Coronary artery (tissue), 2 donors: ENCODE results near the gene HSP90AB1.

ENCODE experiments used
- DNase-seq: peaks from one replicate; pipeline ENCODE4 v3.0.0-alpha.2; 2017; ENCODE audit warnings: low spot score
- H3K27ac ChIP-seq, 2 donors: fragments of 200-600 bp; sonication (generic); one replicate each; pipeline ENCODE4 v1.5.1; 2016 to 2019
- H3K4me3 ChIP-seq: fragments of 200-600 bp; sonication (generic); 2 replicates; pipeline ENCODE4 v1.5.1; 2016; ENCODE audit warnings: mild to moderate bottlenecking, moderate library complexity
- CTCF ChIP-seq: fragments of 200-600 bp; sonication (generic); IDR thresholded peaks from one replicate; pipeline ENCODE4 v1.5.1; 2019; ENCODE audit warnings: antibody characterized with exemption

Gene HSP90AB1

DNA sequence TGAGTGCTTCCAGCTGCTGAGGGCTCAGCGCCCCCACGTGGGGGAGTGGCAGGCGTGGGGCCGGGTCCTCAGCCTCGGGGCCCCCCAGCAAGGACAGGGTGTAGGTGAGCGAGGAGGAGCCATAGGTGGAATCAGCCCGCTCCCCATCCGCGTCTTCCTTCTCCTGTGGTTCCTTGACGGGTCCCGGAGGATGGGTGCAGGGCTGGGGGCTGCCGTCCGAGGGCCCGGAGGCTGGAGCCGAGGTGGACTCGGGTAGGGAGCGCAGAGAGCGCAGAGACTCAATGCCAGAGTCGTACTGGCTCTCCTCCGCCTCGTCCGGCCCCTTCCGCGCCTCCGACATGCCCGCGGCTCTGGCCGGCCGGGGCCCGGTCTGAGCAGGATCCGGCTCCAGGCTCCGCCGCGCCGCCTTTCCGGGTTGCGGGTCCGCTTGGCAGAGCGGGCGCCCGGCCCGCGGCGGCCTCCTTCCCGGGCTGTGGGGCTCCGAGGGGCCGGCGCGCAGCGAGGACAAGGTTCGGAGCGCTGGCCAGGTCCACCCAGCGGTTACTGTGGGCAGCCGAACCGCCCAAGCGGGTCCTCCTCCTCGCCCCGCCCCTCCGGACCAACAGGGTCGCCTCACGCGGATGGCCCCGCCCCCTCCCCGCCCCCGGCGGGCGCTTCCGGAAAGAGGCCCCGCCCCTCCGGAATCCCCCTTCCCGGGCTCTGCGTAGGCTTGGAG lies 18.3 kb downstream of the HSP90AB1 start, which contains the start of gene NFKBIE:
TSS of gene NFKBIE (minus strand) at position 545 of the 715 bp plus-strand sequence. CDS start at position 340, 205 bp downstream.
- Histone ChIP-seq H3K4me3 (peak within 1 kb of the TSS; percentile 83), H3K27ac (peak within 1 kb of the TSS; percentile 69 to 86)
- no peak for TF ChIP-seq CTCF
- peak; percentile 94 for DNase-seq

DNA sequence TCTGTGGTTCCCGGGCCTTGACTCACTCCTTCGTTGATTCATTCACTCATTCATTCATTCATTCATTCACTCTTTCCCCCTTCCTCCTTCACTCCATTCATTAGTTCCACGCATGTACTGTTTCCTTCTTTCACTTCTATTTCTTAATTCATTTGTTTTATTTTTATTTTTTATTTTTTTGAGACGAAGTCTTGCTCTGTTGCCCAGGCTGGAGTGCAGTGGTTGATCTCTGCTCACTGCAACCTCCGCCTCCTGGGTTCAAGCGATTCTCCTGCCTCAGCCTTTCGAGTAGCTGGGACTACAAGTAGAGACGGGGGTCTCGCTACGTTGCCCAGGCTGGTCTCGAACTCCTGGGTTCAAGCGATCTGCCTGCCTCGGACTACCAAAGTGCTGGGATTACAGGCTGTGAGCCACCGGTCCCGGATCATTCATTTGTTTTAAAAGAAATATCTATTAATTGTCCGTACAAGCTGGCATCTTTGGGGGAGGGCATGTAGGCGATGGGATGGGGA lies 18.9 kb downstream of the HSP90AB1 start:
- no peak for TF ChIP-seq CTCF
- Histone ChIP-seq H3K27ac (no peak overlapping the region), H3K4me3 (peak overlapping the region; percentile 83)
- no peak for DNase-seq

DNA sequence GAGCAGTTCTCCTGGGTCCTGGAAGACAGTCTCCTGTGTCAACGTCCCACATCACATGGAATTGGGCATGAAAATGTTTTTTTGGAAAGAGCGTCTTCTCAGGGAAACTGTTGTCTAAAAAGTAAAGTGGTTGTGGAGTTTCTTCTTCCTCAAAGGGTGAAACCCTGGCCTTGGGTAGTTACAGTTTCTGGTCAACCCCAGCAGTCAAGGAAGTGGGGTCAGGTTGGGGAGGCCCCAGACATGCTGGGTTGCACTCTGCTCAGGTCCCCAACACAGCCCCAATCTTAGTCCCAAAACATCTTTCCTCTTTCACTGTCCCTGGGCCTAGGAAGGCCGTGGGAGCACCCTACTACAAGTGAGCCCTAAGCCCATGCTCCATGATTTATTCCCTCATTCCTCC lies 19.4 kb downstream of the HSP90AB1 start:
- no peak for TF ChIP-seq CTCF
- no peak overlapping the region for H3K4me3 ChIP-seq
- DNase-seq, result no peak
- H3K27ac ChIP-seq, result no peak overlapping the region

DNA sequence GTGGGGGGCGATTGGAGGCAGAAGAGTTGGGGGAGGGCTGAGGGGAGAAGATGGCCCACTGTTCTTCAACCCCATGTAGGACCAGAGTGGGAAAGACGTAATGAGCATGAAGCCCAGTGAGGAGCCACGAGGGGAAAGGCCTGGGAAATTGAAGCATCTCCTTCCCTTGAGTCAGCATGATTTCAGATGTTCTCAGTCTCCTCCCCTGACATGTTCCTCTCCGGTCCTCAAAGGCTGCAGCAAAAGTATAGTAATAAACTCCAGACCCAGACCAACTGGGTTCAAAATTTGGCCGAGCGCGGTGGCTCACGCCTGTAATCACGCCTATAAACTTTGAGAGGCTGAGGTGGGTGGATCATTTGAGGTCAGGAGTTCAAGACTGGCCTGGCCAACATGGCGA lies 20.4 kb downstream of the HSP90AB1 start:
- no peak for DNase-seq
- Histone ChIP-seq H3K27ac (no peak overlapping the region), H3K4me3 (no peak overlapping the region)
- no peak for TF ChIP-seq CTCF

DNA sequence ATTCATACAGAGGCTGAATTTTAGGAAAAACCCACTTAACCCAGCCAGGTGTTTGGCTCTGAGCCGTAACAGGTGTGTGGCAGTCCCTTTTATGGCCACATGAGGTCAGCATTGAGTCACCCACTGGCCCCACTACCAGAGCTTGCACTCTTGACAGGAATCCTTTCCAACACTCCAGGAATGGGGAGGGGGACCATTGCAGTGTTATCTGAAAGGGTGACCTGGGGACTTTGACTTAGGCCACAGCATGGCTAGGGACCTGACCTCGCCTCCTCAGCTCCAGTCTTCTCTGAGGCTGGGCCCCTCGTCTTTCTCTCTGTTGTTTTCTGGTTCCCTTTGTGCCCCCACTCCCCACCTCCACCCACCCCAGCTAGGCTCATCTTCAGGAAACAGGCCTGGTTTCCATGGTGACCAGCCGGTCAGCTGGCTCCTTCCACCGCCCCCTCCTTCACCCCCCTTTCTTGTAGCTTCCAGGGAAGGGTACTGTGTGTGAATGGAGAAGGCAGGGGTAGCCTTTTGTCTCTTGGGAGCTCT lies 21.3 kb downstream of the HSP90AB1 start:
- H3K4me3 ChIP-seq, result no peak overlapping the region
- DNase-seq, result no peak
- no peak overlapping the region for H3K27ac ChIP-seq
- peak; percentile 70 for TF ChIP-seq CTCF

- no peak for TF ChIP-seq CTCF
- H3K27ac ChIP-seq, result no peak overlapping the region
- no peak for DNase-seq
- H3K4me3 ChIP-seq, result no peak overlapping the region
These were observed 22.4 kb downstream of the HSP90AB1 start for GRCh38 chr6:44269178-44269920.
